MCF 10A (cell line): ENCODE data around the gene FBXW12. TPM values are rescaled to one million over a fixed set of nuclear protein-coding genes. Genes with fewer than 3 reads are reported as not detected.

ENCODE experiments used
- BruUV-seq: library from RNA; stranded (reverse); fragments of 400-500 nt; replicated peaks from 2 replicates; lab custom pipeline; 2021; lab: Mats Ljungman, UMichigan
- CTCF ChIA-PET: fragments of 300-600 bp; sonication (Branson Sonifier 250); formaldehyde crosslinking; extraction: SDS; loops from one replicate; lab custom pipeline; 2021; ENCODE audit warnings: antibody characterized with exemption, inconsistent platforms; lab: Yijun Ruan, JAX
- POLR2A ChIA-PET: fragments of 300-600, 350-650 bp; sonication (Branson Sonifier 250); formaldehyde crosslinking; extraction: SDS; loops from one replicate; lab custom pipeline; 2020; ENCODE audit warnings: antibody characterized with exemption, inconsistent platforms; lab: Yijun Ruan, JAX
- DNase-seq: peaks from one replicate; pipeline ENCODE4 v3.0.0-alpha.2; 2018; ENCODE audit not compliant: unreplicated experiment
- H3K27ac Mint-ChIP-seq: one replicate; pipeline ENCODE4 v1.8.0; 2022; ENCODE audit warnings: mild to moderate bottlenecking, low read depth, mixed read lengths; ENCODE audit not compliant: unreplicated experiment
- H3K27me3 Mint-ChIP-seq: one replicate; pipeline ENCODE4 v1.8.0; 2022; ENCODE audit warnings: mixed read lengths; ENCODE audit not compliant: insufficient read depth, unreplicated experiment
- H3K36me3 Mint-ChIP-seq: one replicate; pipeline ENCODE4 v1.8.0; 2022; ENCODE audit warnings: mild to moderate bottlenecking, moderate library complexity, mixed read lengths; ENCODE audit not compliant: insufficient read depth, unreplicated experiment
- H3K4me1 Mint-ChIP-seq: one replicate; pipeline ENCODE4 v1.8.0; 2022; ENCODE audit warnings: mixed read lengths; ENCODE audit not compliant: insufficient read depth, unreplicated experiment
- H3K4me3 Mint-ChIP-seq: one replicate; pipeline ENCODE4 v1.8.0; 2022; ENCODE audit warnings: mild to moderate bottlenecking, moderate library complexity, mixed read lengths; ENCODE audit not compliant: unreplicated experiment
- H3K9me3 Mint-ChIP-seq: one replicate; pipeline ENCODE4 v1.8.0; 2022; ENCODE audit warnings: mixed read lengths; ENCODE audit not compliant: unreplicated experiment
- intact Hi-C: fragments of 100-400 bp; cut with micrococcal nuclease; formaldehyde crosslinking; loops from 2 replicates; pipeline ENCODE4 v1.14.1; 2022
- total RNA-seq: library from RNA; stranded (reverse); gene quantifications from 2 replicates; pipeline ENCODE4 v1.2.3, GENCODE V29; 2022
- TF ChIP-seq, protein P1 (sequence below): fragments of 200-600 bp; IDR thresholded peaks from one replicate; pipeline ENCODE4 v1.8.0; 2022; ENCODE audit warnings: antibody characterized with exemption, mild to moderate bottlenecking; ENCODE audit not compliant: unreplicated experiment

Gene FBXW12
- total RNA-seq, 1 experiment from 2014 or later = not detected

DNA sequence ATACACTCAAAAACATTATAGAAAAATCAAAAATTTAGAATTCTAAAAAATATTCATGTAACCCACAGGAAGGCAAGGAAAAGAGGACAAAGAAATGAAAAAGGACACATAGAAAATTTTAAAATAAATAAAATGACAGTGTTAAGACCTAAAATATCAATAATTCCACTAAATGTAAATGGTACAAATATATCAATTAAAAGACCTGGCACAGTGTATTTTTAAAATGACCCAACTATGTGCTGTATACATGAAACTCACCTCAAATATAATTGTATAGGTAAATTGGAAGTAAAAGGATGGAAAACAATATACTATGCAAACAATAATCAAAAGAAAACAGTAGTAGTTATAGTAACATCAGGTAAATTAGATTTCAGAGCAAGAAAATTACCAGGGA lies 10.1 kb upstream of the FBXW12 start:
- TF ChIP-seq, protein P1, sequence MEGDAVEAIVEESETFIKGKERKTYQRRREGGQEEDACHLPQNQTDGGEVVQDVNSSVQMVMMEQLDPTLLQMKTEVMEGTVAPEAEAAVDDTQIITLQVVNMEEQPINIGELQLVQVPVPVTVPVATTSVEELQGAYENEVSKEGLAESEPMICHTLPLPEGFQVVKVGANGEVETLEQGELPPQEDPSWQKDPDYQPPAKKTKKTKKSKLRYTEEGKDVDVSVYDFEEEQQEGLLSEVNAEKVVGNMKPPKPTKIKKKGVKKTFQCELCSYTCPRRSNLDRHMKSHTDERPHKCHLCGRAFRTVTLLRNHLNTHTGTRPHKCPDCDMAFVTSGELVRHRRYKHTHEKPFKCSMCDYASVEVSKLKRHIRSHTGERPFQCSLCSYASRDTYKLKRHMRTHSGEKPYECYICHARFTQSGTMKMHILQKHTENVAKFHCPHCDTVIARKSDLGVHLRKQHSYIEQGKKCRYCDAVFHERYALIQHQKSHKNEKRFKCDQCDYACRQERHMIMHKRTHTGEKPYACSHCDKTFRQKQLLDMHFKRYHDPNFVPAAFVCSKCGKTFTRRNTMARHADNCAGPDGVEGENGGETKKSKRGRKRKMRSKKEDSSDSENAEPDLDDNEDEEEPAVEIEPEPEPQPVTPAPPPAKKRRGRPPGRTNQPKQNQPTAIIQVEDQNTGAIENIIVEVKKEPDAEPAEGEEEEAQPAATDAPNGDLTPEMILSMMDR = no peak
- H3K4me3 Mint-ChIP-seq = no peak overlapping the region
- ChIA-PET POLR2A (no interaction called here), CTCF (no interaction called here)
- peaks cover 26% of the 10 kb centered on the region for H3K9me3 Mint-ChIP-seq
- intact Hi-C loops = no loop called here
- BruUV-seq = no TSS peak
- no peak overlapping the region for H3K27ac Mint-ChIP-seq
- no peaks in the 10 kb centered on the region for H3K4me1 Mint-ChIP-seq
- no peak for DNase-seq
- peaks cover 18% of the 10 kb centered on the region for H3K27me3 Mint-ChIP-seq
- no peaks in the 10 kb centered on the region for H3K36me3 Mint-ChIP-seq

DNA sequence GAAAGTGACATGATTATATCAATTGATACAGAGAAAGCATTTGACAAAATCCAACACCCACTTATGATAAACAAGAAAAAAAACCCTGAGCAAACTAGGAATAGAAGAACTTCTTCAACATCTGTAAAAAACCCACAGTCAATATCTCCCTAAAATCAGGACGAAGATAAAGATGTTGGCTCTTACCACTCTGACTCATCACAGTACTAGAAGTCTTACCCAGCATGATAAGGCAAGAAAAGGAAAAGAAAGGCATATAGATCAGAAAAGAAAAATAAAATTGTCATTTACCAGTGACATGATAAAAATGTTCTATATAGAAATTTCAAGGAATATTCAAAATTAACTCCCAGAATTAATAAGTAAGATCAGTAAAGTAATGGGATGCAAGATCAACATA lies 7.2 kb upstream of the FBXW12 start:
- TF ChIP-seq, protein P1 = no peak
- no peak overlapping the region for H3K4me3 Mint-ChIP-seq
- peaks cover 4% of the 10 kb centered on the region for H3K27me3 Mint-ChIP-seq
- ChIA-PET CTCF (no interaction called here), POLR2A (no interaction called here)
- DNase-seq = no peak
- H3K4me1 Mint-ChIP-seq = no peaks in the 10 kb centered on the region
- BruUV-seq = no TSS peak
- peaks cover 26% of the 10 kb centered on the region for H3K9me3 Mint-ChIP-seq
- no peak overlapping the region for H3K27ac Mint-ChIP-seq
- intact Hi-C loops = no loop called here
- no peaks in the 10 kb centered on the region for H3K36me3 Mint-ChIP-seq

DNA sequence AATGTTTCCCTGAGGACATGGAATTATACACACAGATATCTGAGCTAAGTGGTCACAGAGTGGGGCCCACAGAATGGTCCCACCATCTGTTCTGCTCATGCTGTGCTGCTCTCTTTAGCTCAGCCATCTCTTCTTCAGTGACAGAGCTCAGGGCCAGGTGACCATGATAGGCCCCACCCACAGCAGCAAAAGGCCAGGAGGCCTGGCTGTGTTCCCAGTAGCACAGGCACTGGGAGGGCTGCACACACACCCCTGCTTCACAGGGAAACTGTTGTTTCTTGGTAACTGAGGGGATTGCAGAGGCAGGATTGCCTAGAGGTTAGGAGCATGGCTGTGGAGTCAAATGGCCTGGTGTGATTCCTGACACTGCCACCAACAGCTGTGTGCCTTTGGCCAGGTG lies 4.8 kb upstream of the FBXW12 start:
- no TSS peak for BruUV-seq
- Mint-ChIP-seq H3K4me1 (no peaks in the 10 kb centered on the region), H3K36me3 (no peaks in the 10 kb centered on the region), H3K27me3 (no peaks in the 10 kb centered on the region), H3K9me3 (peaks cover 9% of the 10 kb centered on the region), H3K27ac (no peak overlapping the region), H3K4me3 (no peak overlapping the region)
- intact Hi-C loops = no loop called here
- POLR2A ChIA-PET = interaction anchor here (0.5 to 0.6 kb wide), 2 partner anchors 20 to 25 kb away, joined by 3 read pairs; no protein-coding TSS in a partner anchor
- TF ChIP-seq, protein P1 = no peak
- no peak for DNase-seq
- CTCF ChIA-PET = interaction anchor here (2.9 kb wide), 1 partner anchor 69 kb away, joined by 9 read pairs; no protein-coding TSS in a partner anchor

DNA sequence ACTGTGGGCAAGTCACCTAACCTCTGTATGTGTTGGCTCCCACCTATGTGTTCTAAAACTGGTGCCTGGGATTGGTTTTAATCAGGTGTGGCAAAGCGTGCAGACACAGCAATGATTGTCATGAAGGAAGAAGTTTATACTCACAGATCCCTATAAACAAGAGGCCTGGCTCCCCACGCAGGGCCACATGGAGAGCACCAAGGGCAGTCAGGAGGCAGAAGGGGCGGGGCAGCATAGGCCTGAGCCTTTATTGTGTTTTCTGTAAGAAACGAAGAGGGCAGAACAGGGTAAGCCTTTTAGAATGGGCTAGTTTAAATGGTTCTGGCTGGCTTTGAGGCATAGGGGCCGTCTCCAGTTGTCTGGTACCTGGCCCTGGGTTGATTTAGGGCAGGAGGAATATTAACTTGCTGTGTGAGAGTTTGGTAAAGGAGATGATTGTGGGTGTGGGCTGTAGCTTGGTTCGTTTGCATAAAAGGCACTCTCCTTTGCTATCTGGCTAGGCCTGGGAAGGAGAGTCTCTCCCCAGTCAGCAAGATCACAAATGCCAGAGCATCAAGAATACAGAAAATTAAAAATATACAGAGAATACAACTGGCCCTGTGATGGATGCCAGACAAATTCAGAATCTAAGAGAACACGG lies 2.2 kb upstream of the FBXW12 start:
- H3K36me3 Mint-ChIP-seq = no peaks in the 10 kb centered on the region
- H3K4me3 Mint-ChIP-seq = no peak overlapping the region
- intact Hi-C loops = no loop called here
- H3K27me3 Mint-ChIP-seq = no peaks in the 10 kb centered on the region
- peaks cover 4% of the 10 kb centered on the region for H3K9me3 Mint-ChIP-seq
- TF ChIP-seq, protein P1 = no peak
- POLR2A ChIA-PET = no interaction called here
- no peak overlapping the region for H3K27ac Mint-ChIP-seq
- H3K4me1 Mint-ChIP-seq = no peaks in the 10 kb centered on the region
- BruUV-seq = no TSS peak
- CTCF ChIA-PET = no interaction called here
- no peak for DNase-seq
